HepG2 (cell line): Measurements from ENCODE around the gene SND1.

Experiments
- ARNTL ChIP-seq: sonication (generic); formaldehyde crosslinking; IDR thresholded peaks from 2 replicates; pipeline ENCODE4 v1.4.0; 2020; ENCODE audit warnings: mild to moderate bottlenecking, missing genetic modification reagents
- FOXP4 ChIP-seq: sonication (generic); formaldehyde crosslinking; IDR thresholded peaks from 2 replicates; pipeline ENCODE4 v1.4.0; 2020; ENCODE audit warnings: missing genetic modification reagents
- HMGA1 ChIP-seq: sonication (generic); formaldehyde crosslinking; conservative IDR thresholded peaks from 2 replicates; pipeline ENCODE4 v1.4.0; 2020; ENCODE audit warnings: missing genetic modification reagents
- MED8 ChIP-seq: sonication (generic); formaldehyde crosslinking; IDR thresholded peaks from 2 replicates; pipeline ENCODE4 v1.8.1; 2023; ENCODE audit warnings: mild to moderate bottlenecking, missing genetic modification reagents; ENCODE audit not compliant: insufficient replicate concordance
- PBX3 ChIP-seq: sonication (generic); formaldehyde crosslinking; IDR thresholded peaks from 2 replicates; pipeline ENCODE4 v1.8.1; 2023; ENCODE audit warnings: missing genetic modification reagents, inconsistent platforms, borderline replicate concordance
- SIX4 ChIP-seq: sonication (generic); formaldehyde crosslinking; IDR thresholded peaks from 2 replicates; pipeline ENCODE4 v1.4.0; 2020; ENCODE audit warnings: missing genetic modification reagents
- SMAD1 ChIP-seq: sonication (generic); formaldehyde crosslinking; IDR thresholded peaks from 2 replicates; pipeline ENCODE4 v1.4.0; 2020; ENCODE audit warnings: missing genetic modification reagents, low read depth, mild to moderate bottlenecking, borderline replicate concordance
- TF ChIP-seq, protein P1 (sequence below): sonication (generic); formaldehyde crosslinking; IDR thresholded peaks from 2 replicates; pipeline ENCODE4 v1.4.0; 2020; ENCODE audit warnings: mild to moderate bottlenecking, missing genetic modification reagents
- TF ChIP-seq, protein P2 (sequence below): sonication (generic); formaldehyde crosslinking; conservative IDR thresholded peaks from 2 replicates; pipeline ENCODE4 v1.4.0; 2020; ENCODE audit warnings: missing genetic modification reagents

GRCh38 chr7:127771707-127772106 lies 119.7 kb downstream of the SND1 start:
- TF ChIP-seq SMAD1 (CRISPR knock-in tag) (no peak), SIX4 (no peak), FOXP4 (CRISPR knock-in tag) (no peak), ARNTL (CRISPR knock-in tag) (no peak), MED8 (CRISPR knock-in tag) (no peak), HMGA1 (CRISPR knock-in tag) (no peak), PBX3 (no peak)
- TF ChIP-seq, protein P1, sequence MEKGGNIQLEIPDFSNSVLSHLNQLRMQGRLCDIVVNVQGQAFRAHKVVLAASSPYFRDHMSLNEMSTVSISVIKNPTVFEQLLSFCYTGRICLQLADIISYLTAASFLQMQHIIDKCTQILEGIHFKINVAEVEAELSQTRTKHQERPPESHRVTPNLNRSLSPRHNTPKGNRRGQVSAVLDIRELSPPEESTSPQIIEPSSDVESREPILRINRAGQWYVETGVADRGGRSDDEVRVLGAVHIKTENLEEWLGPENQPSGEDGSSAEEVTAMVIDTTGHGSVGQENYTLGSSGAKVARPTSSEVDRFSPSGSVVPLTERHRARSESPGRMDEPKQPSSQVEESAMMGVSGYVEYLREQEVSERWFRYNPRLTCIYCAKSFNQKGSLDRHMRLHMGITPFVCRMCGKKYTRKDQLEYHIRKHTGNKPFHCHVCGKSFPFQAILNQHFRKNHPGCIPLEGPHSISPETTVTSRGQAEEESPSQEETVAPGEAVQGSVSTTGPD (CRISPR knock-in tag), result no peak
- TF ChIP-seq, protein P2, sequence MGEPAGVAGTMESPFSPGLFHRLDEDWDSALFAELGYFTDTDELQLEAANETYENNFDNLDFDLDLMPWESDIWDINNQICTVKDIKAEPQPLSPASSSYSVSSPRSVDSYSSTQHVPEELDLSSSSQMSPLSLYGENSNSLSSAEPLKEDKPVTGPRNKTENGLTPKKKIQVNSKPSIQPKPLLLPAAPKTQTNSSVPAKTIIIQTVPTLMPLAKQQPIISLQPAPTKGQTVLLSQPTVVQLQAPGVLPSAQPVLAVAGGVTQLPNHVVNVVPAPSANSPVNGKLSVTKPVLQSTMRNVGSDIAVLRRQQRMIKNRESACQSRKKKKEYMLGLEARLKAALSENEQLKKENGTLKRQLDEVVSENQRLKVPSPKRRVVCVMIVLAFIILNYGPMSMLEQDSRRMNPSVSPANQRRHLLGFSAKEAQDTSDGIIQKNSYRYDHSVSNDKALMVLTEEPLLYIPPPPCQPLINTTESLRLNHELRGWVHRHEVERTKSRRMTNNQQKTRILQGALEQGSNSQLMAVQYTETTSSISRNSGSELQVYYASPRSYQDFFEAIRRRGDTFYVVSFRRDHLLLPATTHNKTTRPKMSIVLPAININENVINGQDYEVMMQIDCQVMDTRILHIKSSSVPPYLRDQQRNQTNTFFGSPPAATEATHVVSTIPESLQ (CRISPR knock-in tag), result no peak
